Mammary epithelial cell (primary cell): ENCODE measurements around the gene WDR45B.

Source experiments
- EZH2 ChIP-seq: IDR thresholded peaks from 2 replicates; pipeline ENCODE4 v1.6.1; 2012; ENCODE audit warnings: low read length, inconsistent platforms, borderline replicate concordance
- TF ChIP-seq, protein P1 (sequence below), 2 donors: IDR thresholded peaks in 1 of 2; conservative IDR thresholded peaks in 1 of 2; 2 replicates each; pipeline ENCODE4 v1.5.1; 2011 to 2012; ENCODE audit warnings: inconsistent platforms in 2 of 2, low read length in 2 of 2, mild to moderate bottlenecking in 2 of 2, control low read depth in 1 of 2, low read depth in 1 of 2; ENCODE audit not compliant: insufficient read depth in 1 of 2; ENCODE audit errors: extremely low read depth in 1 of 2

- TF ChIP-seq, protein P1, sequence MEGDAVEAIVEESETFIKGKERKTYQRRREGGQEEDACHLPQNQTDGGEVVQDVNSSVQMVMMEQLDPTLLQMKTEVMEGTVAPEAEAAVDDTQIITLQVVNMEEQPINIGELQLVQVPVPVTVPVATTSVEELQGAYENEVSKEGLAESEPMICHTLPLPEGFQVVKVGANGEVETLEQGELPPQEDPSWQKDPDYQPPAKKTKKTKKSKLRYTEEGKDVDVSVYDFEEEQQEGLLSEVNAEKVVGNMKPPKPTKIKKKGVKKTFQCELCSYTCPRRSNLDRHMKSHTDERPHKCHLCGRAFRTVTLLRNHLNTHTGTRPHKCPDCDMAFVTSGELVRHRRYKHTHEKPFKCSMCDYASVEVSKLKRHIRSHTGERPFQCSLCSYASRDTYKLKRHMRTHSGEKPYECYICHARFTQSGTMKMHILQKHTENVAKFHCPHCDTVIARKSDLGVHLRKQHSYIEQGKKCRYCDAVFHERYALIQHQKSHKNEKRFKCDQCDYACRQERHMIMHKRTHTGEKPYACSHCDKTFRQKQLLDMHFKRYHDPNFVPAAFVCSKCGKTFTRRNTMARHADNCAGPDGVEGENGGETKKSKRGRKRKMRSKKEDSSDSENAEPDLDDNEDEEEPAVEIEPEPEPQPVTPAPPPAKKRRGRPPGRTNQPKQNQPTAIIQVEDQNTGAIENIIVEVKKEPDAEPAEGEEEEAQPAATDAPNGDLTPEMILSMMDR (conservative IDR thresholded peaks at IDR 0.05 in 1 of 2, IDR thresholded peaks at IDR 0.05 in 1 of 2; ENCODE audit: extremely low read depth in 1 of 2, insufficient read depth in 1 of 2, low read depth in 1 of 2, low read length in 2 of 2) = no peak
- TF ChIP-seq EZH2 = no peak
These were observed 46.4 kb upstream of the WDR45B start for GRCh38 chr17:82694647-82695046.
